Activated CD8-positive, alpha-beta memory T cell treated with anti-CD3 and anti-CD28 coated beads, Interleukin-2, amount 50 U/mL, for 24 hours (primary cell): ENCODE results near the gene EFL1.
"Not testable (repeated sequence)": the region's sequence is repeated elsewhere in the genome, so short reads cannot be mapped to it uniquely, and the experiment has no call there.

Source experiments
- DNase-seq: peaks from one replicate; pipeline ENCODE4 v3.0.0-alpha.2; 2020; ENCODE audit errors: extremely low read depth

The EFL1 gene

DNA sequence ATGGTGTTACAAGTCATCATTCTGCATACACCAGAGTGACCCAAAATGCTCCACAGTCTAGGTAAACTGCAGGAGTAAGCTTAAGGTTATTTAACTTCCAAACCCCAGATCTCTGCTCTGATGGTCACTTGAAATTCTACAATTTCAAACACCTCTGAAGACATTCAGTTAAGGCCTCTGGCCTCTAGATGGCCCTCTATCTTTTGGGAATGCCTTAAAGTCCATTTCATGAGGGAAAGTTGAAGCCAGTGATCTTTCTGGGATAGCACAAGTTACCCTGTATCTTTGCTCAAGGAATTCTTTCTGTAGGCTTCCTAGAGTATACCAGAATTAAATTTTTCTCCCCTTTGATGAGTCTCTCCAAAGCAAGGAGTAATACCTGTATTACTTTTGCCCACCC is 18.7 kb upstream of the EFL1 start:
- DNase-seq = not testable (repeated sequence)

- no peak for DNase-seq
These were observed 12.9 kb upstream of the EFL1 start for GRCh38 chr15:82275410-82275809.

- DNase-seq = no peak
These were observed 9.6 kb upstream of the EFL1 start for GRCh38 chr15:82272154-82272553.

GRCh38 chr15:82268454-82268853 is 5.9 kb upstream of the EFL1 start:
- not testable (repeated sequence) for DNase-seq

DNA sequence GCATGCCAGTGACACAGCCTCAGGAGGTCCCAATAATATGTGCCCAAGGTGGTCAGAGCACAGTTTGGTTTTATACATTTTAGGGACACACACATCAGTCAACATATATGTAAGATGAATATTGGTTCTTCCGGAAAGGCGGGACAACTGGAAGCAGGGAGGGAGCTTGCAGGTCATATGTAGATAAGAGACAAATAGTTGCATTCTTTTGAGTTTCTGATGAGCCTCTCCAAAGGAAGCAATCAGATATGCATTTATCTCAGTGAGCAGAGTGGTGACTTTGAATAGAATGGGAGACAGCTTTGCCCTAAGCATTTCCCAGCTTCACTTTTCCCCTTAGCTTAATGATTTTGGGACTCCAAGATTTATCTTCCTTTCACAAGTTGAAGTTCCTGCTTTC is 4.6 kb upstream of the EFL1 start:
- DNase-seq = not testable (repeated sequence)

DNA sequence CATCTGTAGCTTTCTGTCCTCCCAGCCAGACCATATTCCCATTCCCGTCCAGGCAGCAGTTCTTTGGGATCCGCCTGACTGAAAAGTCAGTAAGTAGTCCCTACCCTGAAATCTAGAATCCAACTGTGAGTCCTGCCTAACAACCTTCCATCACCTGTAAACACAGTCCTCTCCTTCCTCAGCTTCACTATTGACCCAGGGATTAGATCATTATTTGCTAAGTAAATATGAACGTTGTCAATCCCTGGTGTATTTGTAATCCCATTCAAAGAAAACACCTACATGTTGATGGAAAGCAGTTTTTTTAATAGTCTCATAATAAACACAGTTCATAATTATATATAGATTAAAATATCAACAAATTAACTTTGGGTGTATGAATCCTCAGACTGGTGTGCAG is 816 bp upstream of the EFL1 start:
- DNase-seq = no peak

DNA sequence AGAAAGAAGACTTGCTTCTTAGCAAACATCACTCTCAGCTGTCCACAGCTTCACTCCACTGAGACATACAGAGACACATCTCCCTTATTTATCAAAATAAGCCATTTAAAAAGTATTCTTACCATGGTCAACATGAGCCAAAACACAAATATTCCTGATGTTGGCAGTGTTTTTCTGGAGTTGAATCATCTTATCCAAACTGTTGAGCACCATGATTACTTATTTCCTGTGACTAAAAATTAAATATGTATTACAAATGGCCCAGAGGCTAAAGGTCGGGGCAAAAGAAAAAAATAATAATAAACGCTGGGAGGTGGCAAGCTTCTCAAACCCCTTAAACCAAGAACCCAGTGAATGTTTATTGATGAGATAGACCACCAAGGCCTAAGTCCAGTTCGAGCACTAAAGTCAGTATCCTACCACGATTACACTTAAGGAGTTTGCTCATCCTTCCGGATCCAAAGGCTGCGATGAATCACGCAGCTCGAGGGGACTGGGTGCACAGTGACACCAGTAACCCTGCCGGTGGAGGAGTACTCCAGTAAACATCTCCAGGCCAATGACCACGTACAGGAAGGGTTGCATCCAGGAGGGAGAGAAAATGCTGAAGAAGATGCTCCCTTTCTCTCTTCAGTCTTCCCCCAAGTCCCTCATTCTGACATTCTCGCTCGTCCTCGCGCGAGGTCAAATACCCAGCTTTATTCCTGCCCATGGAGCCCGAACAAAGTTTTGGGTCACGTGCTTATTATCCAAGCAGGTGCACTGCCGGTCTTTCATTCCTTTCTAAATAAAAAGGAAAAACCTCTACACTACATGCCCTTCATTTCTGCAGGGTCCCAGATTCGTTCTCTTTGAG is 740 bp downstream of the EFL1 start:
- not testable (repeated sequence) for DNase-seq

DNA sequence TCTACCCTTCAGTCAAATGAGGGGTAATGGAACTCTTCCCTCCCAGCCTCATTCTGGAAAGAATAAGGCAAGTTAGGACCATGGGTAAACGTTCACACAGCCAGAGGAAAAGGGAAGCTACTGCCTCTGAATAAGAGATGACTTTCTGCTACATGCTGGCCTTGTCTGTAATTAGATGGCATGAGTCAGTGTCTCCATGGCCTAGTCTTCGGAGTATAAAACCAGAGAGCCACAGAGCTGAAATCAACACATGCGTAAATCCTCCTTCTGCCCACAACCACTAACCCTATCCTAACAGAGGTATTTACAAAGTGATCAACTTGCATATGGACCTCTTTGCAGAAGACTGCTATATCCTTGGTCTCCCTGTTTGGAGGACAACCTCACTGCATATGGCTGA is 14.3 kb downstream of the EFL1 start:
- not testable (repeated sequence) for DNase-seq

GRCh38 chr15:82245956-82246355 is 16.6 kb downstream of the EFL1 start:
- DNase-seq = not testable (repeated sequence)

- DNase-seq = not testable (repeated sequence)
These were observed 18.9 kb downstream of the EFL1 start for GRCh38 chr15:82243644-82244043.

DNA sequence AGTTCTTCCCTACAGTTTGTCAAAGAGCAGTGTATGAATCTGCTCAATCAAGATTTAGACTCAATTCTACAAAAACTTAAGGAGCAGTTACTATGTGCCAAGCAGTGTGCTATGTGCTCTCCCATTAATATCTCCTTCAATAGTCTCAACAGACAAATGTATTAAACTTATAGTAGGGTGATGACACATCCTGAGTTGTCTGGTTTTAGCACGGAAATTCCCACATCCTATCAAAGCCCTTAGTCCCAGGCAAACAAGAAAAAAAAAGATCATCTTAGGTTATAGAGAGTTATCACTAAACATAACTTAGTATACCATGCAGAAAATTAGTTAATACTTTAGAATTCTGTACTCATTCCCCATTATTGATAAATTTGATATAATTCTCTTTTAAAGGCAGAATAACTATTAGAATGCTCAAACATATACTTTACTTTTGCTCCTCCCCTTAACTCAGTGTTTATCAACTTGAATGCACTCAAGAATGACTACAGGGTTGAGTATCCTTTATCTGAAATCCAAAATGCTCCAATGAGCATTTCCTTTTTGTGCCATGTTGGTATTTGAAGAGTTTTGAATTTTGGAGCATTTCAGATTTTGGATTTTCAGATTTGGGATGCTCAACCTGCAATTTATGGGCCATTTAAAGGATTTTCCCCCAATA is 20.6 kb downstream of the EFL1 start:
- not testable (repeated sequence) for DNase-seq

DNA sequence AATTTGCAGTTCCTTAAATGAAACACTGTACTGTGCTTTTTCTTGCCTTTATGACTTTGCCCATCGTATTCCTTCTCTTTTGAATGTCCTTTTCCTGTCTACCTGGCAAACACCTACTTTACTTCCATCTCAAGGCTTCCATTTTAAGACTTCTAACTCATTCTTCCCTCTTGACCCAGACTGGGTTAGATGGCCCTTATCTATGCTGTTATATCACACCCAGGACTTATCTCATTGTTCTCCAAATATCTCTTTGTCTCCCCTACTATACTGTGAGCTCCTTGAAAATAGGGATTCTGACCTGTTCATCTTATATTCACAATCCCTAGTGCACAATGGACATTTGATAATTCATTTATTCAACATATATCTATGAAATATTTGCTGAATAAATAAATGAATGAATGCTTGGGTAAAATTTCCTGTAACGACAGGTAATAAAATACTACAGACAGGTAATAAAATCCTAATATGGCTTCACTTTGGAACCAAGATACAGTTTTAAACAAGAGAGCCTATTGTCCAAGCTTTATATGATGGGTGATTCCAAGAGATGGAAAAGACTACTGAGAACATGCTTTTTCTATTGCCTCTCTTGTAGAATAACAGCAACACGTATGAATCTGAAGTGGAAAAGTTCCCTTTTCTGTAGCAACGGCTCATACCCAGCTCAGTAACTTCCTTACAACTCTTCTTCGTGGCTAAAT is 22.7 kb downstream of the EFL1 start:
- DNase-seq = no peak

GRCh38 chr15:82237944-82238534 is 24.5 kb downstream of the EFL1 start:
- DNase-seq = not testable (repeated sequence)

- DNase-seq = no peak
These were observed 30.7 kb downstream of the EFL1 start for GRCh38 chr15:82231842-82232241.

GRCh38 chr15:82231233-82231632 is 31.3 kb downstream of the EFL1 start:
- DNase-seq = no peak

DNA sequence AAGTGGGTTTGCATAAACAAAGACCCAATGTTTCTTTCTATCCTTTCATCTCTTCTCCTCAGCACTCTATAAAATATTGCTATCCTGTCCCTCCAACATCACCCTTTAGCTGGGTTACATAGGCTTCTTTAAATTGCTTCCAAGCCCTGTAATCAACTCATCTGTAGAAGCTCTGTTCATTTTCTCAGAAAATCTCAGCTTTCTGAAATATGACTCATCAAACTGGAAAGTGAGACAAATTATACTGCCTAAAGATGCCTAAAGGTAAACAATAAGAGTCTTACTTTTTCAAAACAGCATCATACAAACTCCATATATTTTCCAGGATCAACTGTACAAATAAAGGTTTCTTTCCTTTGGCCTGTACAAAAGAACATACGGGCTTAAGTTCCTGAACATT is 33.8 kb downstream of the EFL1 start:
- DNase-seq = no peak

DNA sequence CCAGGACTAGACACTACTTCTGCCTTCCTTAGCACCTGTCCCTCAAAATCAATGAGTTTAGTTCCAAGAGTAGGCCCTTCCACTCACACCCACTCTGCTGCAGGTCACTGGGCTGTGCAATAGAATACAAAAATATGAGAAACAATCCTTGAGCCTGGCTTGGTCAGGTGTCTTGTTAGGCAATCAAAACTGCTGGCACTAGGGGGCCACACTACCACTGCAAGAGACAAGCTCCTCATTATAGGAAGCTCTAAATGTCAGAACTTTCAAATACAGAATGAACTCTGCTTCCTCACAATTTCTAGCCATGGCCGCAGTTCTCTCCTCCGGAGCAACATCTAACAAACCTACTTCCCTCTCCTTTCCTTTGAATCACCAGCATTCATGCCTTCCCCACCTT is 41.0 kb downstream of the EFL1 start:
- not testable (repeated sequence) for DNase-seq

DNA sequence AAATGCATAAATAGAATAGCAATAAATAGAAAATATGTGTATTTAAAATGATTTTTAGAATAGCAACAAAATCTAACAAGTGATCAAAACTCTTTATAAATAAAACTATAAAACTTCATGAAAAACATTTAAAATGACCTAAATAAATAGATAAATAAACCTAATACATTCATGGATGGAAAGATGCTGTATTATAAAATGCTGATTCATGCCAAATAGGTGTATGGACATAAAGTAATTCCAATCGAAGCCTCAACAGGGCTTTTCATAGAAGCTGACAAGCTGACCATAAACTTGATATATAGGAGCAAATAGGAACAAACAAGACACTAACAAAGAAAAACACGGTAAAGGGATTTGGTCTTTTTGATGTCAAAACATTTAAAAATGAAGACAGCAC is 46.4 kb downstream of the EFL1 start:
- DNase-seq = not testable (repeated sequence)

DNA sequence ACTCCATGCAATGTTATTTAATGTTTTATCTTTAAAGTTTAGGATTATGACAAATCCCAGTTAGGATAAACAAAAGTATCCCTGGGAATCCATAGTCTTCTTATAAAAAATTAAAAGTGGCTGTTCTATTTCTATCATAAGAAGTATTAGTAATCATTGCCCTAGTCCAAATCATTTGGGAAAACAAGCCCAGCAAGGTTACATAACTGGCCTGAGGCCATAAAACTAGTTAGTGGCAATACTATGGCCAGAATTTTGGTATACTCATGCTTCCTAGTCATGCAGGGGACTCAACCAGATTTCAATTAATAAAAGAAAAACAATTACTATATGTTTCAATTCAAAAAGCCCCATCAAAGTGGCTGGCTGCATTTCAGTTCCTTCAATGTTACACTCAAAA is 50.3 kb downstream of the EFL1 start:
- not testable (repeated sequence) for DNase-seq

- DNase-seq = not testable (repeated sequence)
These were observed 52.4 kb downstream of the EFL1 start for GRCh38 chr15:82210066-82210597.

GRCh38 chr15:82204575-82204974 is 58.0 kb downstream of the EFL1 start:
- not testable (repeated sequence) for DNase-seq
